Left renal pelvis (tissue), 4 donors: ENCODE data around the gene DNAI4. TPM values are rescaled to one million over a fixed set of nuclear protein-coding genes. Genes with fewer than 3 reads are reported as not detected.
"Not testable (repeated sequence)": the region's sequence is repeated elsewhere in the genome, so short reads cannot be mapped to it uniquely, and the experiment has no call there.

Experiments used
- DNase-seq, 4 donors: peaks; one replicate each; pipeline ENCODE4 v3.0.0-alpha.2; 2013; ENCODE audit warnings: low read depth in 4 of 4, low spot score in 3 of 4
- polyA plus RNA-seq, 4 donors: library from polyadenylated mRNA; unstranded; fragments of 120-200 nt; gene quantifications; one replicate each; pipeline ENCODE4 v1.2.1, GENCODE V29; 2013; ENCODE audit not compliant: insufficient read length in 4 of 4

Gene DNAI4, protein sequence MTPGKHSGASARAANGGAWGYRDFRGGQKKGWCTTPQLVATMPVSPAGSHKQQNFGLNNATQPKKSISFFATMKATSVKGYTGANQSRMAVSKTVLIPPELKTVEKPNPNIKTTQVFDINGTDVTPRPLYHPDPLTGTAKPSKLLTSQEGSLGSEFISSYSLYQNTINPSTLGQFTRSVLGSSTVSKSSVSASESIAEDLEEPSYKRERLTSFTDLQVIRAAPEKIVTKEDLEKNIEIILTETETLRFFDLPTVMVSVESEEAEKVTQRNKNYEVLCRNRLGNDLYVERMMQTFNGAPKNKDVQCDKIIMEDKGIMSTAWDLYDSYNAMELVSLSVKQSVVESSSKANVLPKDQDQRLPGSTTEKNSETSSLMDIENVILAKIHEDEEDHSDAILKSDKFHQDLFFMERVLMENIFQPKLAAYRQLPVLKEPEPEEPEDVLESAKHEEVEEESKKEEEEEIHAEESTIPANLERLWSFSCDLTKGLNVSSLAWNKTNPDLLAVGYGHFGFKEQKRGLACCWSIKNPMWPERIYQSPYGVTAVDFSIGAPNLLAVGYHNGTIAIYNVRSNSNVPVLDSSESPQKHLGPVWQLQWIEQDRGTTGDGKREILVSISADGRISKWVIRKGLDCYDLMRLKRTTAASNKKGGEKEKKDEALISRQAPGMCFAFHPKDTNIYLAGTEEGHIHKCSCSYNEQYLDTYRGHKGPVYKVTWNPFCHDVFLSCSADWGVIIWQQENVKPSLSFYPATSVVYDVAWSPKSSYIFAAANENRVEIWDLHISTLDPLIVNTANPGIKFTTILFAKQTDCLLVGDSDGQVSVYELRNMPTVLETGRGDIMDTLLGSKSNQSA
- 10 to 100 TPM in 3 of 4 donors, 1 to 10 TPM in 1; 6.3 to 17.3 (median 15.8) TPM for polyA plus RNA-seq

DNA sequence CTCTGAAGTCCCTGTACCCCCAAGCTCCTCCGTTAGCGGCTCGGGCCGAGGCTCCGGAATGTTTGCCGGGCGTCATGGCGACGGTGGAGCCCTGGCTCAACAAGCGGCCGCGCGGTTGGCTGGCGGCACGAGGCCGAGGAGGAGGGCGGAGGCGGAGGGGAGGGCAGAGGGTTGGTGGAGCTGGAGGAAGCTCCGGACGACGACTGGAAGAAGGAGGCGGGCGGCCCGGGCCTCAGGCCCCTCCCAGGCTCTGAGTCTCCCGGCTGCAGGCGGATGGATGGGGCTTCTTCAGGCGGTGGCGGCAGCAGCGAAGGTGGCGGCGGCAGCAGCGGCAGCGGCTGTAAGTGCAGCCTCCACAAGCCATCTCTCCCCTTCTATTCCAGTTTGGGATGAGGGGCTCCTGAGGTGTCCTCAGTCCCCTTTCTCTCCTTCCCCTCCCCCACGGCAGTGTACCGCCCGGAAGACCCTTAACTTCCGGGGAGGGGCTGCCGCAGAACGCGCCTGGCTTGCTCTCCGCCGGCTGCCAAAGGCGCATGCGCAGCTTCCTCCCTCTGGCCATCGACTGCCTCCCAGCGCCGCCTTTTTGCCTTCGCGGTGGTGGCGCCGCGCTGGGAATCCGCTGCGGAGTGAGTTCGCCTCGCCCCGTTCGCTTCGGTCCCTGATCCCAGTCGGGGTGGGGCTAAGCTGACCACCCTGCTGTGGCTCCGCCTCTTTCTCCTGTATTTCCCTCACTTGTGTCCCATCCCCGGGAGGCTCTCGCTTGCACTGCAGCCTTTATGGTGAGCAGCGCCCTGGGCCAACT, at the start of gene DNAI4, which contains the start of gene MIER1:
DNAI4 (minus strand) TSS at position 101 of the 802 bp plus-strand sequence; CDS start at position 76, 25 bp downstream.
MIER1 (plus strand) TSS at position 235 of the 802 bp plus-strand sequence; CDS start at position 274, 39 bp downstream.
- peak; percentile 92 to 98 (median 97) for DNase-seq

DNA sequence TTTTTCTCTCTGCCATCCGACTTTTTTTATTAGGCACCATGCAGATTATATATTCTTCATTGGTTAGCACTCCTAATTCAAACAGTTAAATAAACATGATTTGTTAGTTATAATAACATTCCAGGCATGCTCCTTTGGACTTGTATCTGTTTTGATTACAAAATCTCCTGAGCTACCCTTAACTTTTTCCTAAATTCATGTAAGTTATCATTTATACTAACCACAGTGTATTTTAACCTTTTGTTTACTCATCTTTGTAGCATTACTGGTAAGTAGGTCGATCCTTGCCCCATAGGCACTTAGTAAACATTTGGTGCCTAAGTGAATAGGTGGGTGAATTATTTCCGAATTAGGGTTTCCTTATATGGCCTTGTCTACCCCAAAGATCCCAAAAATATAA, 43.9 kb upstream of the DNAI4 start:
- DNase-seq: no peak

DNA sequence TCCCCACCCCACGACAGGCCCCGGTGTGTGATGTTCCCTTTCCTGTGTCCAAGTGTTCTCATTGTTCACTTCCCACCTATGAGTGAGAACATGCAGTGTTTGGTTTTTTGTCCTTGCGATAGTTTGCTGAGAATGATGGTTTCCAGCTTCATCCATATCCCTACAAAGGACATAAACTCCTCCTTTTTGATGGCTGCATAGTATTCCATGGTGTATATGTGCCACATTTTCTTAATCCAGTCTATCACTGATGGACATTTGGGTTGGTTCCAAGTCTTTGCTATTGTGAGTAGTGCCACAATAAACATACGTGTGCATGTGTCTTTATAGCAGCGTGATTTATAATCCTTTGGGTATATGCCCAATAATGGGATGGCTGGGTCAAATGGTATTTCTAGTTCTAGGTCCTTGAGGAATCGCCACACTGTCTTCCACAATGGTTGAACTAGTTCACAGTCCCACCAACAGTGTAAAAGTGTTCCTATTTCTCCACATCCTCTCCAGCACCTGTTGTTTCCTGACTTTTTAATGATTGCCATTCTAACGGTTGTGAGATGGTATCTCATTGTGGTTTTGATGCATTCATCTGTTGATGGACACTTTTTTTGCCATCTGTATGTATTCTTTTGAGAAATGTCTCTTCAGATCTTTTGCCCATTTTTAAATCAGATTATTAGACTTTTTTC, 41.7 kb upstream of the DNAI4 start:
- not testable (repeated sequence) for DNase-seq

DNA sequence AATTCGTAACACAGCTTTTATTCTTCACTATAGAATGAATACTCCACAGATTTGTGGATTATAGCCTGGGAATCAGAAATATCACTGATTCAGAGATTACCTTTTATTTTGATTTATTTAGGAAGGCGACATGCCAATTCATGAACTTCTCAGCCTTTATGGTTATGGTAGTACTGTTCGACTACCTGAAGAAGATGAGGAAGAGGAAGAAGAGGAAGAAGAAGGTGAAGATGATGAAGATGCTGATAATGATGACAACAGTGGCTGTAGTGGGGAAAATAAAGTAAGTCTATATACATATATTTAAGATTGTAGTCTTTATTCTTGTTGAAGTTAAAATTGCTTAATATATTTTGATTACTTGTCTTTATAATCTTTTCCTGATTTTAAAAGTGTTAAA, 33.3 kb upstream of the DNAI4 start:
- no peak for DNase-seq

DNA sequence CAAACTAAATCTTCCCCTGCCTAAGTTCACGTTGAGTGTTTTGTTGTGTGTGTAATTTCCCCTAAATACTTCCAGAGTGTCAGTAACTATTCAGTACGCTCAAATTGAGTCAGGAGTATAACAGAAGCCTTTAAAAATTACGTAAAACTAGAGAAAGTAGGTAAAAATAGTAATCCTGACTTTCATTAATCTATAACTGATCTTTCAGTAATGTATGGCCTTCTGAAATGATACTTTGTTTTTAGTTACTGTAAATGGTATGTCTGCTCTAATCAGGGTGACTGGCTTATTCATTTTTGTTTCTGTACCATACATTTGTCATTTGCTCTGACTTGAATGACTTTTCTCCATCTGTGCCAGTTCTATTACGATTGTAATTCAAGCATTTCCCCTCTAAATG, 29.6 kb upstream of the DNAI4 start:
- DNase-seq: no peak

DNA sequence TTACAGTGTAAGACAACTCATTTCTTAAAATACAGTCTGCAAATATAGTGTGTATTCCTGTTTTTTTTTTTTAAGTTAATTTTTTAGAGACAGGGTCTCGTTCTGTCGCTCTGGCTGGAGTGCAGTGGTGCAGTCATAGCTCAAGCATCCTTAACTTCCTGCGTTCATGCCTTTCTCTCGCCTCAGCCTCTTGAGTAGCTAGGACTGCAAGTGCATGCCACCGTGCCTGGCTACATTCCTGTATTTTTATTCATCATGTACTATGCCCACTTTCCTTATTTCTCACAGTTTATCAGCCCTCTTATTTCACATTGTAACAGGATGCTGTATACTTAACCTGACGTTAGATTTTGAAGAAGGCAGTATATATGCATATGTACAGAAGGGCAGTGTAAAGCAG, 26.9 kb upstream of the DNAI4 start:
- DNase-seq: no peak

DNA sequence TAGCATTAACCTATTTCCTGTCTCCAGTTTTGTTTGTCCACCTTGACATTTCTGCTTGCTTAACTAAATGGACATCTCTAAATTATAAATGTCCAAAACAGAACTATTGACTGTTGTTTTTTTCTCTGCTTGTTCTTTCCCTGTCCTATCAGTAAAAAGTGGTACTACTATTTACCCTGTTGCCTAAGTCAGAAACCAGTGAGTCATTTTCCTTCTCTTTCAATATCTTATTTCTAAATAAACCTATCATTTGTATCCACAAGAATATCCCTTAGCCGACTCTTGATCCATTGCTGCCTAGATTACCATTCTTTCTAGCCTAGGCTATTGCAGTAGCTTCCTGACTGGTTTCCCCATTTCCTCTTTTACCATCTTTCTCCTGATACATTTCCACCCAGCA, 22.6 kb upstream of the DNAI4 start:
- DNase-seq: no peak

DNA sequence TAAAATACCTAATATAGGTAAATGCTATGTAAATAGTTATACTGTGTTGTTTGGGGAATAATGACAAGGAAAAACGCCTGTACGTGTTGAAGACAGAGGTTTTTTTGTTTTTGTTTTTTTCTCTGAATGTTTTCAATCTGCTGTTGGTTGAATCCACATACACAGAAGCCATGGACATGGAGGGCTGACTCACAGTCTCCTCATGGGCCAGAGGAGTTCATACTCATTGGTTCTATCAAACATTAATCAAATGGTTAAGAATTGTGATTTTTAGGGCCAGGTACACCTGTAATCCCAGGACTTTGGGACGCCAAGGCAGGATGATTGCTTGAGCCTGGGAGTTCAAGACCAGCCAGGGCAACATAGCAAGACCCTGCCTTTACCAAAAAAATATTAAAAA, 20.7 kb upstream of the DNAI4 start:
- no peak for DNase-seq

DNA sequence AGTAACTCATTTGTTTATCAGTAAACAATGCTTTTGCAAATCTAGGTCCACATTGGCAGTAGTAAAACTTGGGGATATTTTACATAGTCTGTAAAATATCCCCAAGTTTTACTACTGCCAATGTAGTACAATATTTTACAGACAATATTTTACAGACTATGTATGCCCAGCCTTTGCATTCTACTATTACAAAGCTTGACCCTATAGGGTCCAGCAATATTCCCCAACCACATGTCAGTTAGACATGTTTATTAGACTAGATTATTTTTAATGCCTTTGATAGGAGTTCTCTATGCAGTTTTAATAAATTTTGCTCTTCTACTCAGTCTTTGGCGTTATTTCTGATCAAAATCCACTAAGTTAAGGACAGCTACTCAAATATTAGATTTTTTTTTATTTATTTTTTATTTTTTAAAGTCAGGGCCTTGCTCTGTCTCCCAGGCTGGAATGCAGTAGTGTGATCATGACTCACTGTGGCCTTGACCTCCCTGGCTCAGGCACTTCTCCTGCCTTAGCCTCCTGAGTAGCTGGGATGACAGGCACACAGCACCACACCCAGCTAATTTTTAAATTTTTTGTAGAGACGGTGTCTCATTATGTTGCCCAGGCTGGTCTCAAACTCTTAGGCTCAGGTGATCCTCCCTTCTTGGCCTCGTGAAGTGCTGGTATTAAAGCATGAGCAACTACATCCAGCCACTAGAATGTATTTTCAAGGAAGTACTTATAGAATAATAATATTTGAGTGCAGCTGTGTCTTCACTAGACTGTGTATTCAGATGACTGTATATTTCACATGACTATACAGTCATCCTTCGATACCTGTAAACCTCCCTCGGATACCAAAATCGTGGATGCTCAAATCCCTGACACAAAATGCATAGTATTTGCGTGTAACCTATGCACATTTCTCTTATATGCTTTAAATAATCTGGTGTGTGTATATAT, 19.9 kb upstream of the DNAI4 start:
- no peak for DNase-seq

DNA sequence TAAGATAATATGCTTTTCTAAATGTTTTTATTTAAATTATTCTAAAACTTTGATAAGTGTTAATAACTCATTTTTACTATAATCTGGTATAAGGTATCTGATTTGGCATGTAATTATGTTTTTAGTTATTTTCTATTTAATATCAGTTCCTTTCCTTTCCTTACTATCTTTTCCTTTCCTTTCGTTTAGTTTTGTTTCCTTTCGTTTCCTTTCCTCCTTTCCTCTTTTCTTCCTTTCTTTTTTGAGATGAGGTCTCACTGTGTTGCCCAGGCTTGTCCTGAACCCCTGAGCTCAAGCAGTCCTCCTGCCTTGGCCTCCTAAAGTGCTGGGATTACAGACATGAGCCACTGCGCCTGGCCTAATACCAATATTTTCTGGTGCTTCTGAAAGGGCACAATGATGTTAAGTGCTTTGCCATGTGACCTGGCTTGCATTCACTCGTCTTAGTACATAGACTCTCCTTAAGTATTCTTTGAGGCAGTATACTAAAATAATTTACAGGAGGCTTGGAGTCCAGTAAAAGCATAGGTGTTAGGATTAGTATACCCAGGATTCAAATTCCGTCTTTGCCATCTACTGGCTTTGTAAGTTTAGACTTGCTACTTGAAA, 18.8 kb upstream of the DNAI4 start:
- no peak for DNase-seq

DNA sequence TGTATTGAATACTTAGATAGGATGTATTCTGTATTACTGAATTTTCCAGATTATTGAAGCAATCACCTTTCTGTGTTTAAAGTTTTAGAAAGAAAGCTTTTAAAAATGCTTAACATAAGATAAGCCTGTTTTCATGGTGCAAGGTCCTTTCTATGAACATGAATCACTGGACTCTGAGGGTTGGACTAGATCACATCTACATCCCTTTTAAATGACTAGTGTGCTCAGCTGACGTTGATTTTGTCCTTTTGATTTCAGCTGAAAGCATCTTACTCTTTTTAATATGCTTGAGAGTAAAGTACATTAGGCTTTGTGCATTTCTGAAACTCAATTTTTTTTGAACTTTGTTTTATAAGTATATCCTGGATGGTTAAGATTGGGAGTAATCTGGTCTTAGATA, 16.3 kb upstream of the DNAI4 start:
- no peak for DNase-seq

DNA sequence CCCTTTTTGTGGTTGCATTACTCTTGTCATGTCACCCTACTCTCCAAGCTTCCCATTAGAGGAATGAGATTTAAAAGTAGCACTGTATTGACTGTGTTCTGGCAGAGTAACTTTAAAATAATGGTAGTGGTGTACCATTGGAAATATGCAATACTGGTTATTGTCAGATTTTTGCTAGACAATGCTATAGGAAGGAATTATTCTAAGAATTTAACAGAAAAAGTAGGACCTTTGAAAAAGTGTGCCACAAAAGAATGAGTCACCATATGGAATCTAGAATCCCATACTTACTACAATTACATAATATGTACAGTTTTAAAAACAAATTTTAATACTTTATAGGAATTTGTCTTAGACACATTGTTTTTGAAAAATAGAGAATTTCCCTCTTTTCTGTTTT, 14.0 kb upstream of the DNAI4 start:
- no peak for DNase-seq

DNA sequence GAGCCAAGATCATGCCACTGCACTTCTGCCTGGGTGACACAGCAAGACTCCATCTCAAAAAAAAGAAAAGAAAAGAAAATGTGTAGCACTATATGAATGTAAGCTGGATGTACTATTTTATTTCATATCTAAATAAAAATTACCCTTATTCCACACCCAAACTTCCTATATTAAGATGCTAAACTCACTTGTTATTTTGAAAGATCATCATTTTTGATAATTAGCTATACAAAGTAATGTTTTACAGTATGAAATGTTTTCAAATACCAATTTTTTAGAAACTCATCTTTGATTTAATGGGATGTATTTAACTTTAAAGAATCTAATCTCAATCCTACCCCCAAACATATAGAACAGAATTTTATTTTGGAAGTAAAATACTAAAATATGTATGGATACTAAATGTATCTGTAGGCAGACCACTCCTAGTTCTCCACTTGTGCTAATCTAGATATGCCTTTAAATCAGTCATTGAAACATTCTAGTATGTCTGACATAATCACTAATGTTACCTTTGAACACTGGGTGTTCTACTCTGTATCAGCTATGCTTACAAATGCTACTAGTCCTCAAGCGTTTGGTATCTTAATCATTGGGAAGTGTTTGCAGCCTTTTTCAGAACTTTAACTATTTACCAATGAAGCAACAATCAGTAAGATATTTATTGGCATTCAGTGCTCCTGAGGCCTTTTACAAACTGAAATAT, 13.0 kb upstream of the DNAI4 start:
- no peak for DNase-seq

DNA sequence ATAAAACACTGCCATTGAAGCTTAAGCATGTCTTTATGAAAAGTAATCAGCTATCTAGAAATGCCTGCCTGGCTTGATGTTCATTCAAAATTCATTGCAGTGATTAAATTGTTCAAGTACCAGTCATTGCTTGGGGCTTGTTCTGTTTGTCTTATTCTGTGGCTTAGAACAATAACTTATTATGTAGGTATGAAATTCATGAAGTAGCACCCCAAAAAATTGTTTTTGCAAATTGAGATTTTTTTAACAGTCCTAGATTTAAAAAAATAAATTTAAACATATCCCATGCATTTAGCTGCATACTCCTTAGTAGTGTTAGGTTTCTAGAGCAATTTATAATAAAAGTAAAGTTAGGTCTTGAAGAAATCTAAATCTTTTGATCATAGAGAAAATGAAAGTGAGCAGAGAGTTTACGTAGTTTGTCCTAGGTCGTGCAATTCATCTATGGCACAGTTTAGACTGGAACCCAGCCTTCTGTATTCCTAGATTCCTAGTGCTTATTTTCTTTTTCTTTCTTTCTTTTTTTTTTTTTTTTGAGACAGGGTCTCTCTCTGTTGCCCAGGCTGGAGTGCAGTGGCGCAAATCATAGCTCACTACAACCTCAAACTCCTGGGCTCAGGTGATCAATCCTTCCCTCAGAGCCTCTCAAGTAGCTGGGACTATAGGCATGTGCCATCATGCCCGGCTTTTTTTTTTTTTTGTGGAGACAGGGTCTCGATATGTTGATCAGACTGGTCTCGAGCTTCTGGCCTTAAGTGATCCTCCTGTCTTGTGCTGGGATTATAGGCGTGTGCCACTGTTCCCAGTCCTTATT, 9.4 kb upstream of the DNAI4 start:
- DNase-seq: no peak

DNA sequence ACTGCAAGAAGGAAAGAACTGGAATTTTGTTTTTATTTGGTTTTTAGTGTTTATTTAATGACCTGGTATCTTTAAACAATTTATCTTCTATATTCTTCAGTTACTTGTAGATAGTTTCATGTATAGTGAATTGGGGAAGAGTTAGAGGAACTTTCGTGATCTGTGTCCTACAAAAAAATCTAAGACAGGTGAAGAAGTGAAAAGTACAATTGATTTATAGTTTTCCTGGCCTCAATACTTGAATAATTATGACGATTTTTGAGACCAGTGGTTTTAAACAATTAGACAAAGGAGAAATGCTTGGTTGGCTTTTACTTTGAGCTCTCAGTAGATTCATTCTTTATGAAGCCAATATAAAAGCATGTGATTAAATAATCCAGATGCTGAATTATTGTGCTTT, 7.6 kb upstream of the DNAI4 start:
- DNase-seq: no peak

DNA sequence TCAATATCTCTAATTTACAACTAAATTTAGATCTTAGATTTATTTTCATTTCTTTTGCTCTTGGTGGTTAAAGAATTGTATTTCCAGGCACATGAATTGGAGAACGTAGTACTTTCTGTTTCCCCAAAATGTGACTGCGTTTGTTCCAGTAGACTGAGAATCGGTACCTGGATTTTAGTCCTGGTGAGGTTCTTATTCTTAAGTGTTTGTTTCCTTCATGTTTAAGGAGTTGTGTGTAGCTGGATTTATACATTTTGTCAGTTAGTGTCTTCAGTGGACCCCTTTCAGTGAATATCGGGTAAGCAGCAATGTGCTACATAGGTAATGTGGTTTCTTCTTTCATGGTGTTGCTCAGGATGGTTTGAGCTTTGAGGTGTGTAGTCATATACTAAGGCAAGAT, 6.9 kb upstream of the DNAI4 start:
- no peak for DNase-seq

DNA sequence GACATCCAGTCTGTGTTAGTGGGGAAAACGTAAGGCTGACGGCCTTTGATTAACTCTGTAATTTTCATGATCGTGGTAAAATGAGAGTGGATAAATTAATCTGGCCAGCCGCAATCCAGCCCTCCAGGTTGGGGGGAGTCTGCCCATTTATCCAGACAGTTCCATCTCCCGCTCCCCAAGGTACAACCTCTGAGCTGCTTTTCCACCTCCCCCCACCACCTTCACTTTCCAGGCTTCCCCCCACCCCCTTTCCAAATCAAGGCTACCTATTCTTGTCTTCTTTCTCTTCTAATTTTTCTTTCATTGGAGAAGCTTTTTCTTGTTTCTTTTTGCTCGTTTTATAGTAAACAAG, 6.1 kb upstream of the DNAI4 start:
- no peak for DNase-seq
